Peyer's patch (tissue), 4 donors: ENCODE data around the gene MPG. TPM values are rescaled to one million over a fixed set of nuclear protein-coding genes. Genes with fewer than 3 reads are reported as not detected.

Experiments used
- DNase-seq, 3 donors: peaks; one replicate each; pipeline ENCODE4 v3.0.0-alpha.2; 2017 to 2019
- H3K27ac ChIP-seq, 4 donors: fragments of 200-600 bp; sonication (generic); one replicate each; pipeline ENCODE4 v1.5.1; 2016 to 2019
- H3K27me3 ChIP-seq, 2 donors: fragments of 200-600 bp; sonication (generic); one replicate each; pipeline ENCODE4 v1.5.1; 2019
- H3K36me3 ChIP-seq, 3 donors: fragments of 200-600 bp; sonication (generic); one replicate each; pipeline ENCODE4 v1.5.1; 2016 to 2019
- H3K4me1 ChIP-seq, 4 donors: fragments of 200-600 bp; sonication (generic); one replicate each; pipeline ENCODE4 v1.5.1; 2016 to 2019
- H3K4me3 ChIP-seq, 4 donors: fragments of 200-600 bp; sonication (generic); 1 replicate in 3 of 4; 2 replicates in 1 of 4; pipeline ENCODE4 v1.5.1; 2016 to 2019; ENCODE audit warnings: mild to moderate bottlenecking in 1 of 4
- H3K9me3 ChIP-seq, 4 donors: fragments of 200-600 bp; sonication (generic); one replicate each; pipeline ENCODE4 v1.5.1; 2016 to 2019; ENCODE audit warnings: mild to moderate bottlenecking in 1 of 4
- CTCF ChIP-seq, 6 experiments: fragments of 450-650 bp in 4 of 6; fragments of 200-600 bp in 2 of 6; sonication (generic) in 1 of 6; IDR thresholded peaks; one replicate each; pipeline ENCODE4 v1.5.1; 2017 to 2019; ENCODE audit warnings: antibody characterized with exemption in 6 of 6, mild to moderate bottlenecking in 3 of 6, moderate library complexity in 1 of 6
- POLR2A ChIP-seq, 2 donors: fragments of 450-650 bp; IDR thresholded peaks; one replicate each; pipeline ENCODE4 v1.5.1; 2017; ENCODE audit warnings: antibody characterized with exemption in 2 of 2, mild to moderate bottlenecking in 2 of 2, moderate library complexity in 2 of 2
- total RNA-seq, 4 donors: library from RNA; depleted of rRNA; stranded (reverse); fragments of >200 nt; gene quantifications; one replicate each; pipeline ENCODE4 v1.1.0, GENCODE V29; 2016

Gene MPG
- total RNA-seq, 4 donors from 2014 or later, result 21.5 to 63.4 (median 44.7) TPM

GRCh38 chr16:88613-89012 lies 10.6 kb downstream of the MPG start:
- no peaks in the 10 kb centered on the region for H3K27me3 ChIP-seq
- no peak overlapping the region for H3K27ac ChIP-seq
- TF ChIP-seq POLR2A (IDR thresholded peaks at IDR 0.05) (no peak), CTCF (IDR thresholded peaks at IDR 0.05) (no peak)
- DNase-seq, result no peak
- no peak overlapping the region for H3K4me3 ChIP-seq
- peaks cover 0 to 53% (median 0%) of the 10 kb centered on the region in 3 donors for H3K36me3 ChIP-seq
- peaks cover 0 to 21% (median 16%) of the 10 kb centered on the region in 4 donors for H3K4me1 ChIP-seq
- H3K9me3 ChIP-seq, result no peaks in the 10 kb centered on the region

- no peak for DNase-seq
- Histone ChIP-seq H3K36me3 (peaks cover 0 to 53% (median 0%) of the 10 kb centered on the region in 3 donors), H3K9me3 (no peaks in the 10 kb centered on the region), H3K4me1 (peaks cover 0 to 10% (median 8%) of the 10 kb centered on the region in 4 donors), H3K27me3 (no peaks in the 10 kb centered on the region), H3K27ac (no peak overlapping the region), H3K4me3 (no peak overlapping the region)
- TF ChIP-seq POLR2A (IDR thresholded peaks at IDR 0.05), result no peak
- no peak for TF ChIP-seq CTCF (IDR thresholded peaks at IDR 0.05)
Measured at GRCh38 chr16:89391-90302, 11.6 kb downstream of the MPG start.

GRCh38 chr16:91484-91883 lies 13.5 kb downstream of the MPG start:
- no peak for DNase-seq

GRCh38 chr16:92431-93339 lies 14.7 kb downstream of the MPG start:
- no peak for DNase-seq
- TF ChIP-seq POLR2A (IDR thresholded peaks at IDR 0.05), result no peak
- TF ChIP-seq CTCF (IDR thresholded peaks at IDR 0.05), result no peak
- Histone ChIP-seq H3K36me3 (peaks cover 0 to 29% (median 0%) of the 10 kb centered on the region in 3 donors), H3K27ac (no peak overlapping the region), H3K27me3 (no peaks in the 10 kb centered on the region), H3K9me3 (no peaks in the 10 kb centered on the region), H3K4me1 (no peaks in the 10 kb centered on the region), H3K4me3 (no peak overlapping the region)

More at GRCh38 chr16:91484-91883, 13.5 kb downstream of the MPG start:
- Histone ChIP-seq H3K4me1 (no peaks in the 10 kb centered on the region), H3K4me3 (no peak overlapping the region), H3K36me3 (peaks cover 0 to 39% (median 0%) of the 10 kb centered on the region in 3 donors), H3K27me3 (no peaks in the 10 kb centered on the region), H3K9me3 (no peaks in the 10 kb centered on the region), H3K27ac (no peak overlapping the region)
- no peak for TF ChIP-seq POLR2A (IDR thresholded peaks at IDR 0.05)
- TF ChIP-seq CTCF (IDR thresholded peaks at IDR 0.05), result no peak

- TF ChIP-seq CTCF (IDR thresholded peaks at IDR 0.05), result no peak
- TF ChIP-seq POLR2A (IDR thresholded peaks at IDR 0.05), result no peak
- Histone ChIP-seq H3K4me1 (no peaks in the 10 kb centered on the region), H3K27me3 (no peaks in the 10 kb centered on the region), H3K27ac (no peak overlapping the region), H3K36me3 (peaks cover 0 to 21% (median 0%) of the 10 kb centered on the region in 3 donors), H3K9me3 (no peaks in the 10 kb centered on the region), H3K4me3 (no peak overlapping the region)
- no peak for DNase-seq
Measured at GRCh38 chr16:94918-95265, 16.9 kb downstream of the MPG start.
